Ammon's horn (tissue), 1 donor: Measurements from ENCODE around the gene RNU5D-1.
A peak's percentile ranks its signal among the peaks of the same experiment; 100 is the strongest.
"Not testable (repeated sequence)": the region's sequence is repeated elsewhere in the genome, so short reads cannot be mapped to it uniquely, and the experiment has no call there.

Experiments
- DNase-seq: peaks from one replicate; pipeline ENCODE4 v3.0.0-alpha.2; 2016; ENCODE audit warnings: low spot score

Gene RNU5D-1

GRCh38 chr1:44730741-44731512, at the start of gene RNU5D-1:
RNU5D-1 (minus strand) TSS chr1:44731170.
- peak; percentile 96 for DNase-seq

GRCh38 chr1:44780583-44781121, 49.7 kb upstream of the RNU5D-1 start:
- no peak for DNase-seq

DNA sequence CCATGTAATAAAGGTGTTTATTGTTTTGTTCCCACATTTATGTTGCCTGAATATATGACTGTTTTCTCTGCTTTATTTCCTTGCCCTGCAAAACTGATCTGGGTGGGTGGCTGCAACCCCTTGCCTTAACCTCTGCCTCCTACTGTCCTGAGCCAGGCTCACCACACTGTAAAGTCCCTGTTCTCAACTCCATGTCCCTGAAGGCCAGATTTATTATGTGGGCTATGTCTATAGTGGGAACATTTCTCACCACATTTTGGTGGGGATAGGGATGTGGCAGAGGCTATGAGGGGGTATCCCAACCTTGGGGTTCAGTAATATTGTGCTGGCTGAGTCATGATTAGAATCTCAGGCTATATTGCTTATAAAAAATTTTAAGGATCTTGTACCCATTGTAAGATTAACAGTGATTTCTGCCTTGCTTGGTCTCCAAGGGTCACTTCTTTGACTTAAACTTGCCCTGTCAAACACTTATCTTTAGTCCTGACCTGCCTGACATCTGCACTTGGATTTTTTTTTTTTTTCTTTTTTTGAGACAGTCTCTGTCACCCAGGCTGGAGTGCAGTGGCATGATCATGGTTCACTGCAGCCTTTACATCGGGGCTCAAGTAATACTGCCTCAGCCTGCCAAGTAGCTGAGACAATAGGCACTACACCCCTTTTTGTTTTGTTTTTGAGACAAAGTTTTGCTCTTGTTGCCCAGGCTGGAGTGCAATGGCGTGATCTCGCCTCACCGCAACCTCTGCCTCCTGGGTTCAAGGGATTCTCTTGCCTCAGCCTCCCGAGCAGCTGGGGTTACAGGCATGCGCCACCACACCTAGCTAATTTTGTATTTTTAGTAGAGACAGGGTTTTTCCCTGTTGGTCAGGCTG, 48.0 kb upstream of the RNU5D-1 start:
- no peak for DNase-seq

GRCh38 chr1:44777969-44778635, 47.1 kb upstream of the RNU5D-1 start:
- DNase-seq, result no peak

DNA sequence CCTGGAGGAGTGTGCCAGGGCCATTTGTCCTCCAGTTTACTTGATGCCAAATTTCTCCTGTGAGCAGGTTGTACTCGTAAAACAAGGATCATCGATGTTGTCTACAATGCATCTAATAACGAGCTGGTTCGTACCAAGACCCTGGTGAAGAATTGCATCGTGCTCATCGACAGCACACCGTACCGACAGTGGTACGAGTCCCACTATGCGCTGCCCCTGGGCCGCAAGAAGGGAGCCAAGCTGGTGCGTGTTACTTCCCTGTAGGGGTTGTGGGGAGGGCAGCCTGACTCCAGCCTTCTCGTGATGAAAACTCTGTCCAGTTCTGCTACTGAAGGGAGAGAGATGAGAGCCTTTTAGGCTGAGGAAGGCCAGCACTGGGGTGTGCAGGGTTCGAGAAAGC, 46.6 kb upstream of the RNU5D-1 start:
- no peak for DNase-seq

DNA sequence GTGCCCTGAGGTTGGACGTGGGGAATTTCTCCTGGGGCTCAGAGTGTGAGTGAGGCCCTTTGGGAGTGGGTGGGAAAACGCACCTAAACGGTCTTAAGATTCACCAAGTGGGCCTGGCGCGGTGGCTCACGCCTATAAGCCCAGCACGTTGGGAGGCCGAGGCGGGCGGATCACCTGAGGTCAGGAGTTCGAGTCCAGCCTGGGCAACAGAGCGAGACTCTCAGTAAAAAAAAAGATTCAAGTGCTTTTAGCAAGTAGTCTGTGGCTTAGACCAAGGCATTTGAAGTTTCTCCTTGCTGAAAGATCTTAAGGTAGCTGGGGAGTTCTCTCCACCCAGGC, 45.7 kb upstream of the RNU5D-1 start:
- DNase-seq, result no peak

DNA sequence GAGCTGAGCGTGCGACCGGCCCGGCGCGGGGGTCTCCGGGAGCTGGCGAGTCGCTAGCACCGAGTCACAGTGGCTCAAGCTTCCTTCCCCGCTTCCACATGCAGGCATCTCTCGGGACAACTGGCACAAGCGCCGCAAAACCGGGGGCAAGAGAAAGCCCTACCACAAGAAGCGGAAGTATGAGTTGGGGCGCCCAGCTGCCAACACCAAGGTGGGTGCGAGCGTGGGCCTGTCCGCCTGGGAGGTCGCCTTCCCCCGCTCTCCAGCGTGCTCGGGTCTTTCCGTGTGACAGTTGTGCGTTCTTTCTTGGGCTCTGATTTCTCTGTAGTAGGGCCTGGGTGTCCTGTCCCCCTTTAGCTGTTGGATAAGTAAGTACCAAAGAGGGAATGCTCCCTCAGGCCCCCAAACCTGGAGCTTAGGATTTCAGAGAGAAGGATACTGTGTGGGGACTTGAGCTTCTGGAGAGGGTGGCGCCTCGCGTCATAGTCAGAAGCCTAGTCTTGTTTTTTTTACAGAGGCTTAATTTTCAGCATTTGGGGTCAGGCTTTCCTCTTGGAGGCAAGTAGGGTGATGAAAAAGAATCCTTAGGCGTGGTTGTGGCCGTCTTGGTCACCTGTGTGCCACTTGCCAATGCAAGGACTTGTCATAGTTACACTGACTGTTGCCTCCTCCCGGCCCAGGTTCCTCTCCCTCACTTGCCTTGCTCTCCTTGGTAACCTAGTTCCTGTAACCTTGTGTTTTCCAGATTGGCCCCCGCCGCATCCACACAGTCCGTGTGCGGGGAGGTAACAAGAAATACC, 45.2 kb upstream of the RNU5D-1 start:
- DNase-seq, result no peak

DNA sequence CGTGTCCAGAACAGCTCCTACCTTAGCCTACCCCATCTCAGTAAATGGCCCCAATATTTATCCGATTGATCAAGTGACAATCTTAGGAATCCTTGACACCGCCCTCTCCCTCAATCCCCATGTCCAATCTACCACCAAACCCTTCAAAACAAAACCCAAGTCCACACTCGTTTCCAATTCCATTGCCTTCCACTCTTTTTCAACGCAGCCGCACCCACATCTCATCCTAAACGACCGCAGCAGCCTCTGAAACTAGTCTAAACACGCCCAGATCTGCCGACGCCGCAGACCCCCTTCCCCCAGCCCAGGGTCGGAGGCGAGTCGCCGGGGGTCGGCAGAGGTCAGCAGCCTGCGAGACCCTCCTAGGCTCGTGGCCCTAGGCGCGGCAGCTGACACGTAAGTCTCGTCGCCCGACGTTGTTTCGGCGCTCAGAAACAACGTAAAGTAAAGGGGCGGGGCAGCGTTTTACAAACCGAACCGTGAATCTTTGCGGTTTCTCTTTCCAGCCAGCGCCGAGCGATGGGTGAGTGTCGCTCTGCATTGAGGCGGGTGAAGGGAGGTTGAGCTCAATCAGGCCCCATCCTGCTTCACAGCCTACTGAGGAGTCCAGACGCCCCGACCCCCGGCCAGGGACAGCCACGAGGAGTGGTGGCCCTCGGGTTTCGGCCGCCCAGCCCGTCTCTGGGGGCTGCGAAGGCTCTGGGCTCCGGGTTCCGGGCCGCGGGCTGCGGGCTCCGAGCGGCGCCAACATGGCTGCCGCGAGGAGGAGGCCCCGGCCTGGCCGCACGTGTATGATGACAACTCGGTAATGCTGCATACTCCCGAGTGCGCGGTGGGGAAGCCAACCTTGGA, 44.3 kb upstream of the RNU5D-1 start, which contains the start of gene RPS8:
RPS8 (plus strand) TSS at position 463 of the 852 bp plus-strand sequence; CDS start at position 520, 57 bp downstream.
- peak; percentile 95 for DNase-seq

DNA sequence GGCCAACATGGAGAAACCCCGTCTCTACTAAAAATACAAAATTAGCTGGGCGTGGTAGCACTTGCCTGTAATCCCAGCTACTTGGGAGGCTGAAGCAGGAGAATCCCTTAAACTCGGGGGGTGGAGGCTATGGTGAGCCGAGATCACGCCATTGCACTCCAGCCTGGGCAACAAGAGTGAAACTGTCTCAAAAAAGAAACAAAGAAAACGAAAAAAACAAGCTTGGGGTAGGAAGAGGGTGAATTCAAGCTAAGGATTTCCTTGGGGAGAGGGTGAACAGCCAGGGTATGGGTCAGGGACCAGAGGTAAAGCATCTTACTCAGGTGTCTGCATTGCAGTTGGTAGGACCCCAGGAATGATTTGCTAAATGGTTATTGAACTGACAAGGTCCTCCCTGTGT, 35.5 kb upstream of the RNU5D-1 start:
- not testable (repeated sequence) for DNase-seq

GRCh38 chr1:44760876-44761275, 29.9 kb upstream of the RNU5D-1 start:
- no peak for DNase-seq

- DNase-seq, result no peak
These were observed 28.1 kb upstream of the RNU5D-1 start for GRCh38 chr1:44759077-44759476.

- DNase-seq, result no peak
These were observed 26.4 kb upstream of the RNU5D-1 start for GRCh38 chr1:44757420-44757819.

DNA sequence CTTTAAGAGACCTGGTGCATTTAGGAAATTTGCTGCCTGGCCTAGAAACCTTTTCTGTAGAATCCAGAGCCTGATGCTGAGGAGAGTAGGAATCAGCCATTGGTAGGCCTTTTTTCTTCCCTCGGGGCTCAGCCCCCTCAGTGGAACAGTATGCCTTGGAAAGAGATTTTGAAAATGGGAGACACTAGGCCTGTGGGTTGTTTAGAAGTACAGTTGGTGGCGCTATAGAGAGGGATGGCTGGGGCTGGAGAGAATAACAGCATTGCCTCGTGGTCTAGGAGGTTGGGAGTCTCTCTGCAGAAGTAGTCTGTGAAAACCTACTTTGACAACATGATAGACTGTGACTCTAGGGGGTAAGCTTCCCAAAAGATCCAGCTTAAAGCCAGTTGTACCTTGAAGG, 16.9 kb upstream of the RNU5D-1 start:
- no peak for DNase-seq

GRCh38 chr1:44743211-44743610, 12.2 kb upstream of the RNU5D-1 start:
- no peak for DNase-seq

DNA sequence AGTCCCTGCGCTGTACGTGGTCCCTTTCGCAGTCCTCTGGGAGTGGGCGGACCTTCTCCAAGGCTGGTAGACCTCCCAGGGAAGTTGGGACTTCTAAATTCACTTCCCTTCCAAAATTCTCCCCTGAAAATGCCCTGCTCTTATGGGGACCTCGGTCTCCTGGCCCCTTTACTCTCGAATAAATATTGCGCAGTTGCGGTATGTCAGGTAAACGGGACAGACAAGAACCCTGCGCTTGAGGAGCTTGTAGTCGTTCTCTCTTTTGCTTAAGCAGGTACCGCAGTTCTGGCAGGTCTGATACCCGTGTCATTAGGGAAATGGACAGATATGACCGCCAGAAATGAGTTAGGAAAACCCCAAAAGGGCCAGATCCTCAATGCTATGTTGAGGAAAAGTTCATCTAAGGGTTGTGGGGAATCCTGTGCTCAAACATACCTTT, 9.2 kb upstream of the RNU5D-1 start:
- no peak for DNase-seq

DNA sequence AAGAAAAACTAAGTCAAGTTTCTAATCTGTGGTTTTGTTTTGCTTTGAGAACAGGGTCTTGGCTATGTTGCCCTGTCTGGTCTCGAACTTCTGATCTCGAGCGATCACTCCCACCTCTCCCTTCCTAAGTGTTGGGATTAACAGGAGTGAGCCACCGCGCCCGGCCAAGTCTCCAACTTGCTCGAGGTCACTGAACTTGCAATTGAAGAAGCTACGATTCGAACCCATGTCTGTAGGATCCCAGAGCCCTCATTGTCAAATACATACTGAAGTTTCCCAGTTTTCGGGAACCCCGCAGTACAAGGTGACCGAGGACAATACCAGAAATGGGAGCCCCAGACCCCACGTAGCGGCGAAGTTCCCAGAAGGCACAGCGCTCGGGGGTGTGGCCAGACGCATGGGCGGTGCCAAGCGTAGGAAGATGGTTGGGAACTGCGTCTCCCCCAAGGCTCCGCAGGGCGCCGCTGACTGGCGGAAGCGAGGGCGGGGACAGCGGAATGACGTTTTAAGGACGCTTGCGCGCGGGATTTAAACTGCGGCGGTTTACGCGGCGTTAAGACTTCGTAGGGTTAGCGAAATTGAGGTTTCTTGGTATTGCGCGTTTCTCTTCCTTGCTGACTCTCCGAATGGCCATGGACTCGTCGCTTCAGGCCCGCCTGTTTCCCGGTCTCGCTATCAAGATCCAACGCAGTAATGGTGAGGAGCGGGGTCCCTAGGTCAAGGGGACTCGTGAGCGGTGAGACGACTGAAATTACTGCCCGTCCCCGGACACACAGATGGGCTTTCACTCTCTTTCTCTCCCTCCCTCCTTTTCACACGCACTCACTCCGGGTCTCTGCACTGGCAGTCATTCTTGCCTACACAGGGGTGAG, 8.6 kb upstream of the RNU5D-1 start, which contains the start of gene KIF2C:
KIF2C (plus strand) TSS at position 531 of the 872 bp plus-strand sequence; CDS start at position 627, 96 bp downstream.
- DNase-seq, result peak; percentile 98

DNA sequence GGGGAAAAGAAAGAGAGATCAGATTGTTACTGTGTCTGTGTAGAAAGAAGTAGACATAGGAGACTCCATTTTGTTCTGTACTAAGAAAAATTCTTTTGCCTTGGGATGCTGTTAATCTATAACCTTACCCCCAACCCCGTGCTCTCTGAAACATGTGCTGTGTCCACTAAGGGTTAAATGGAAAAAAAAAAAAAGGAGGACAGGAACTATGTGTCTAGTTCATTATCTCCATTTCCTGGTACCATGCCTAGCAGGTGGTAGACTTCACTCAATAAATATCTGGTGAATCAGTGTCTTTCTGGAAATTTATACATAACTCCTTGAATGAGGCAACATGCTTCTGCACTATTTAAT, 8.0 kb upstream of the RNU5D-1 start:
- not testable (repeated sequence) for DNase-seq

DNA sequence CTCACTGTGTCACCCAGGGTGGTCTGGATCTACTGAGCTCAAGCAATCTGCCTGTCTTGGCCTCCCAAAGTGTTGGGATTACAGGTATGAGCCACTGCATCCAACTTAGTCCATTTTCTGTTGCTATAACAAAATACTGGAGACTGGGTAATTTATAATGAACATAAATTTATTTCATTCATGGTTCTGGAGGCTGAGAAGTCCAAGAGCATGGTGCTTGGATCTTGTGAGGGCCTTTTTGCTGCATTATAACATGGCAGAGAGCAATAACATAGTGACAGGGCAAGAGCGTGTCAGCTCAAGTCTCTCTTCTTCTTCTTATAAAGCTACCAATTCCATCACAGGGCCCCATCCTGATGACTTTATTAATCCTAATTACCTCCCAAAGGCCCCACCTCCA, 5.0 kb upstream of the RNU5D-1 start:
- no peak for DNase-seq

DNA sequence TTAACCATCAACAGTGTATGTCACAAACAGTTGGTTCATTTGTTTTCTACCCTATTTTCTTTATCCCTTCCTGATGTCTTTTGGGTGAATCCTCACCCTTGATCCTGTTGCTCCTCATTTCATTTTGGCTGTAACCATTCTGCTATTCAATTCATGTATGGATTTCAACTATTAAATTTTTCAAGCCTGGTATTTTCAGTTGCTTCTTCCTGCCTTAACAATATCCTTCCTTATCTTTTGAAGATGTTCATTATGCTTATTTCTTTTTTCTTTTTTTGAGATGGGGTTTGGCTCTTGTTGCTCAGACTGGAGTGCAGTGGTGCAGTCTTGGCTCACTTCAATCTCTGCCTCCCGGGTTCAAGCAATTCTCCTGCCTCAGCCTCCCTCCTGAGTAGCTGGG, 2.8 kb upstream of the RNU5D-1 start:
- DNase-seq, result no peak
